H9 (cell line): ENCODE measurements around the gene MROH2B. TPM values are rescaled to one million over a fixed set of nuclear protein-coding genes. Genes with fewer than 3 reads are reported as not detected.

Source experiments
- DNase-seq: peaks from one replicate; pipeline ENCODE4 v3.0.0-alpha.2; 2017
- H2AFZ ChIP-seq: one replicate; pipeline ENCODE4 v1.6.1; 2013; ENCODE audit warnings: mild to moderate bottlenecking, low read length, control low read depth, moderate library complexity
- H2AK5ac ChIP-seq: 2 replicates; pipeline ENCODE4 v1.6.1; 2013; ENCODE audit warnings: low read length, control low read depth, mixed read lengths; ENCODE audit not compliant: insufficient read length
- H2BK120ac ChIP-seq: one replicate; pipeline ENCODE4 v1.6.1; 2013; ENCODE audit warnings: low read depth, mild to moderate bottlenecking, low read length, control low read depth, inconsistent platforms; ENCODE audit not compliant: poor library complexity, severe bottlenecking
- H2BK12ac ChIP-seq: 2 replicates; pipeline ENCODE4 v1.6.1; 2013; ENCODE audit warnings: low read length, control low read depth, mixed read lengths, low read depth; ENCODE audit not compliant: insufficient read length
- H2BK15ac ChIP-seq: 2 replicates; pipeline ENCODE4 v1.6.1; 2013; ENCODE audit warnings: low read depth, low read length, control low read depth
- H2BK20ac ChIP-seq: one replicate; pipeline ENCODE4 v1.6.1; 2013; ENCODE audit warnings: low read depth, mild to moderate bottlenecking, low read length, control low read depth, inconsistent platforms; ENCODE audit not compliant: poor library complexity, severe bottlenecking
- H2BK5ac ChIP-seq: 2 replicates; pipeline ENCODE4 v1.6.1; 2013; ENCODE audit warnings: low read length, control low read depth, mixed read lengths; ENCODE audit not compliant: insufficient read length
- H3K14ac ChIP-seq: 2 replicates; pipeline ENCODE4 v1.6.1; 2013; ENCODE audit warnings: low read length, control low read depth; ENCODE audit not compliant: insufficient read depth
- H3K18ac ChIP-seq: 2 replicates; pipeline ENCODE4 v1.6.1; 2013; ENCODE audit warnings: low read depth, mild to moderate bottlenecking, mixed read lengths, low read length, control low read depth; ENCODE audit not compliant: insufficient read length
- H3K23ac ChIP-seq: 2 replicates; pipeline ENCODE4 v1.6.1; 2013; ENCODE audit warnings: low read length, control low read depth, mixed read lengths, low read depth; ENCODE audit not compliant: insufficient read length
- H3K23me2 ChIP-seq: 2 replicates; pipeline ENCODE4 v1.6.1; 2013; ENCODE audit warnings: low read depth, mild to moderate bottlenecking, mixed read lengths, low read length, control low read depth; ENCODE audit not compliant: insufficient read length, poor library complexity, severe bottlenecking
- H3K27ac ChIP-seq: 2 replicates; pipeline ENCODE4 v1.5.1; 2013; ENCODE audit warnings: low read length, control low read depth, mixed read lengths, low read depth; ENCODE audit not compliant: insufficient read length
- H3K27me3 ChIP-seq: 2 replicates; pipeline ENCODE4 v1.6.1; 2013; ENCODE audit warnings: low read length, control low read depth, inconsistent platforms; ENCODE audit not compliant: insufficient read depth
- H3K4ac ChIP-seq: 2 replicates; pipeline ENCODE4 v1.6.1; 2013; ENCODE audit warnings: low read depth, mild to moderate bottlenecking, control low read depth, inconsistent platforms, low read length, moderate library complexity
- H3K4me1 ChIP-seq: 2 replicates; pipeline ENCODE4 v1.6.1; 2013; ENCODE audit warnings: low read length, control low read depth, inconsistent platforms; ENCODE audit not compliant: insufficient read depth
- H3K4me2 ChIP-seq: 2 replicates; pipeline ENCODE4 v1.6.1; 2013; ENCODE audit warnings: low read length, control low read depth, mixed read lengths; ENCODE audit not compliant: insufficient read length, insufficient read depth
- H3K56ac ChIP-seq: 2 replicates; pipeline ENCODE4 v1.6.1; 2013; ENCODE audit warnings: low read depth, mild to moderate bottlenecking, mixed read lengths, low read length, control low read depth; ENCODE audit not compliant: insufficient read length
- H3K79me1 ChIP-seq: 2 replicates; pipeline ENCODE4 v1.6.1; 2013; ENCODE audit warnings: low read depth, mild to moderate bottlenecking, moderate library complexity, low read length, control low read depth, inconsistent platforms; ENCODE audit not compliant: insufficient read depth, poor library complexity, severe bottlenecking
- H3K79me2 ChIP-seq: 2 replicates; pipeline ENCODE4 v1.6.1; 2013; ENCODE audit warnings: low read length, control low read depth, inconsistent platforms; ENCODE audit not compliant: insufficient read depth
- H3K9ac ChIP-seq: 2 replicates; pipeline ENCODE4 v1.6.1; 2013; ENCODE audit warnings: low read length, control low read depth, mixed read lengths; ENCODE audit not compliant: insufficient read length; ENCODE audit errors: extremely low read depth
- H3K9me3 ChIP-seq: one replicate; pipeline ENCODE4 v1.6.1; 2013; ENCODE audit warnings: low read depth, low read length, inconsistent platforms; ENCODE audit not compliant: control insufficient read depth
- H3T11ph ChIP-seq: one replicate; pipeline ENCODE4 v1.6.1; 2013; ENCODE audit warnings: mild to moderate bottlenecking, low read length, control low read depth, inconsistent platforms
- H4K20me1 ChIP-seq: one replicate; pipeline ENCODE4 v1.6.1; 2013; ENCODE audit not compliant: control insufficient read depth, insufficient read length, insufficient read depth
- H4K5ac ChIP-seq: 2 replicates; pipeline ENCODE4 v1.6.1; 2013; ENCODE audit warnings: low read depth, mild to moderate bottlenecking, mixed read lengths, low read length, control low read depth; ENCODE audit not compliant: insufficient read length
- H4K8ac ChIP-seq: replicated peaks from 2 replicates; pipeline ENCODE4 v1.6.1; 2013; ENCODE audit warnings: low read length, control low read depth, mixed read lengths, low read depth; ENCODE audit not compliant: insufficient read length
- H4K91ac ChIP-seq: 2 replicates; pipeline ENCODE4 v1.6.1; 2013; ENCODE audit warnings: low read depth, mild to moderate bottlenecking, moderate library complexity, mixed read lengths, low read length, control low read depth; ENCODE audit not compliant: insufficient read length
- H3K27ac Mint-ChIP-seq, 3 experiments: 2 replicates in 2 of 3; 3 replicates in 1 of 3; pipeline ENCODE4 v1.8.0; 2020 to 2021; ENCODE audit warnings: mixed read lengths in 3 of 3, mild to moderate bottlenecking in 1 of 3, moderate library complexity in 1 of 3
- H3K27me3 Mint-ChIP-seq: 2 replicates; pipeline ENCODE4 v1.8.0; 2021; ENCODE audit warnings: low read depth, mild to moderate bottlenecking, moderate library complexity, mixed read lengths
- H3K36me3 Mint-ChIP-seq, 3 experiments: 2 replicates in 2 of 3; 3 replicates in 1 of 3; pipeline ENCODE4 v1.8.0; 2020 to 2021; ENCODE audit warnings: low read depth in 3 of 3, mixed read lengths in 3 of 3; ENCODE audit not compliant: insufficient read depth in 1 of 3
- H3K4me1 Mint-ChIP-seq, 2 experiments: 2 replicates each; pipeline ENCODE4 v1.8.0; 2020; ENCODE audit warnings: mixed read lengths in 2 of 2
- H3K4me3 Mint-ChIP-seq, 2 experiments: 2 replicates in 1 of 2; 3 replicates in 1 of 2; pipeline ENCODE4 v1.8.0; 2020 to 2021; ENCODE audit warnings: mild to moderate bottlenecking in 2 of 2, mixed read lengths in 2 of 2, moderate library complexity in 1 of 2
- H3K9me3 Mint-ChIP-seq, 2 experiments: 2 replicates in 1 of 2; 3 replicates in 1 of 2; pipeline ENCODE4 v1.8.0; 2020; ENCODE audit warnings: mild to moderate bottlenecking in 2 of 2, mixed read lengths in 2 of 2, moderate library complexity in 1 of 2
- WGBS: extraction: QIAGEN DNeasy Blood & Tissue Kit; methylation state at CpG from one replicate; pipeline ENCODE4 v1.1.7; 2013; ENCODE audit warnings: missing lambda C conversion rate, low lambda C conversion rate, mixed read lengths; ENCODE audit not compliant: insufficient read length; ENCODE audit errors: extremely low coverage; 5-methylcytosine and 5-hydroxymethylcytosine counted together
- total RNA-seq: library from RNA; stranded (reverse); gene quantifications from 2 replicates; pipeline ENCODE4 v1.2.1, GENCODE V29; 2021
- TF ChIP-seq, protein P1 (sequence below): fragments of 200-600 bp; sonication (generic); conservative IDR thresholded peaks from 3 replicates; pipeline ENCODE4 v1.8.0; 2021; ENCODE audit warnings: antibody characterized with exemption, mild to moderate bottlenecking

Gene MROH2B
- total RNA-seq, 1 experiment from 2014 or later, result not detected

DNA sequence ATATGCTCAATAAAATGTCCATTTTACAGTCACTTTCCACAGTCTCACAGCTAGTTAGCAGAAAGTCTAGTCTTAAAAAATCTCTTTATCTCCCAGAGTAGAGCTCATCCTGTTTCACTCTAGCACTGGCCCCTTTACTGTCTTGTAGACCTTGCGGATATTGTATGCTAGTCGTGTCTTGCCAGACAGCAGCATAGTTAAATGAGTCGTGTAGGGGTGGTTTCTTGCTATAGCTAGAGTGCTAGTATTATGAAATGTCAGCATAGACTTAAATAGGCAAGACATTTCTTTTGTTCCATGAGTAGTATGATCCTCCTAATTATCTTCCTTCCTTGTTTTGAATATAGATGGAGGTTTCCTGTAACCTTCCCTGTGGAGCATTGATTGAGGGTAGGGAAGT is 84.5 kb downstream of the MROH2B start:
- H4K5ac ChIP-seq, result no peak overlapping the region
- H3K79me2 ChIP-seq, result no peaks in the 10 kb centered on the region
- H3K14ac ChIP-seq, result no peak overlapping the region
- no peaks in the 10 kb centered on the region for H3K9me3 ChIP-seq
- no peaks in the 10 kb centered on the region for H3K79me1 ChIP-seq
- no peak overlapping the region for H3K27ac ChIP-seq
- H2BK20ac ChIP-seq, result no peak overlapping the region
- H4K91ac ChIP-seq, result no peak overlapping the region
- no peak overlapping the region for H2BK12ac ChIP-seq
- H3K18ac ChIP-seq, result no peak overlapping the region
- no peak overlapping the region for H3K23ac ChIP-seq
- no peaks in the 10 kb centered on the region for H4K20me1 ChIP-seq
- H3K27me3 Mint-ChIP-seq, result no peaks in the 10 kb centered on the region; the same call in 1 of the 2 replicates
- H3K36me3 Mint-ChIP-seq, result no peaks in the 10 kb centered on the region
- no peaks in the 10 kb centered on the region; a peak in 3 of 5 replicates for H3K9me3 Mint-ChIP-seq
- no peak overlapping the region for H3K4me3 Mint-ChIP-seq
- TF ChIP-seq, protein P1, sequence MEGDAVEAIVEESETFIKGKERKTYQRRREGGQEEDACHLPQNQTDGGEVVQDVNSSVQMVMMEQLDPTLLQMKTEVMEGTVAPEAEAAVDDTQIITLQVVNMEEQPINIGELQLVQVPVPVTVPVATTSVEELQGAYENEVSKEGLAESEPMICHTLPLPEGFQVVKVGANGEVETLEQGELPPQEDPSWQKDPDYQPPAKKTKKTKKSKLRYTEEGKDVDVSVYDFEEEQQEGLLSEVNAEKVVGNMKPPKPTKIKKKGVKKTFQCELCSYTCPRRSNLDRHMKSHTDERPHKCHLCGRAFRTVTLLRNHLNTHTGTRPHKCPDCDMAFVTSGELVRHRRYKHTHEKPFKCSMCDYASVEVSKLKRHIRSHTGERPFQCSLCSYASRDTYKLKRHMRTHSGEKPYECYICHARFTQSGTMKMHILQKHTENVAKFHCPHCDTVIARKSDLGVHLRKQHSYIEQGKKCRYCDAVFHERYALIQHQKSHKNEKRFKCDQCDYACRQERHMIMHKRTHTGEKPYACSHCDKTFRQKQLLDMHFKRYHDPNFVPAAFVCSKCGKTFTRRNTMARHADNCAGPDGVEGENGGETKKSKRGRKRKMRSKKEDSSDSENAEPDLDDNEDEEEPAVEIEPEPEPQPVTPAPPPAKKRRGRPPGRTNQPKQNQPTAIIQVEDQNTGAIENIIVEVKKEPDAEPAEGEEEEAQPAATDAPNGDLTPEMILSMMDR, result no peak
- no peak overlapping the region for H2AK5ac ChIP-seq
- no peak overlapping the region for H3K4me2 ChIP-seq
- H3K23me2 ChIP-seq, result no peaks in the 10 kb centered on the region
- no peak overlapping the region for H2AFZ ChIP-seq
- no peak overlapping the region for H3K4ac ChIP-seq
- no peaks in the 10 kb centered on the region for H3K4me1 ChIP-seq
- H2BK5ac ChIP-seq, result no peak overlapping the region
- no peak overlapping the region for H2BK120ac ChIP-seq
- no peak overlapping the region for H3K56ac ChIP-seq
- no CpG with 5 or more reads among the region's 3 CpGs for WGBS
- no peak overlapping the region for H4K8ac ChIP-seq
- H3K27ac Mint-ChIP-seq, result no peak overlapping the region
- H3K9ac ChIP-seq, result no peak overlapping the region
- no peak for DNase-seq
- H3K4me1 Mint-ChIP-seq, result no peaks in the 10 kb centered on the region
- H3K27me3 ChIP-seq, result no peaks in the 10 kb centered on the region
- no peak overlapping the region for H2BK15ac ChIP-seq
- H3T11ph ChIP-seq, result no peak overlapping the region
